Duodenal mucosa (tissue), 2 donors: ENCODE measurements around the gene PRPF19.

Experiments
- H3K27ac ChIP-seq: one replicate; pipeline ENCODE4 v1.7.0; 2013; ENCODE audit warnings: low read depth, low read length
- H3K27me3 ChIP-seq, 2 donors: one replicate each; pipeline ENCODE4 v1.7.0; 2013; ENCODE audit warnings: low read length in 2 of 2, control low read depth in 1 of 2; ENCODE audit not compliant: insufficient read depth in 2 of 2, control insufficient read depth in 1 of 2
- H3K36me3 ChIP-seq, 2 donors: one replicate each; pipeline ENCODE4 v1.7.0; 2013; ENCODE audit warnings: low read length in 2 of 2, control low read depth in 1 of 2; ENCODE audit not compliant: insufficient read depth in 2 of 2, control insufficient read depth in 1 of 2
- H3K4me1 ChIP-seq, 2 donors: one replicate each; pipeline ENCODE4 v1.7.0; 2013; ENCODE audit warnings: low read length in 2 of 2, control low read depth in 1 of 2; ENCODE audit not compliant: insufficient read depth in 2 of 2, control insufficient read depth in 1 of 2
- H3K4me3 ChIP-seq, 2 donors: one replicate each; pipeline ENCODE4 v1.7.0; 2013; ENCODE audit warnings: low read length in 2 of 2, low read depth in 1 of 2
- H3K9ac ChIP-seq, 2 donors: one replicate each; pipeline ENCODE4 v1.7.0; 2013; ENCODE audit warnings: low read length in 2 of 2, low read depth in 1 of 2
- H3K9me3 ChIP-seq, 2 donors: one replicate each; pipeline ENCODE4 v1.7.0; 2013; ENCODE audit warnings: low read length in 2 of 2, control low read depth in 1 of 2; ENCODE audit not compliant: control insufficient read depth in 1 of 2

PRPF19 gene

GRCh38 chr11:60918939-60919265 lies 12.5 kb upstream of the PRPF19 start:
- Histone ChIP-seq H3K36me3 (peaks cover 10 to 35% of the 10 kb centered on the region in 2 donors), H3K9me3 (no peaks in the 10 kb centered on the region), H3K4me3 (no peak overlapping the region), H3K9ac (no peak overlapping the region), H3K27ac (no peak overlapping the region), H3K4me1 (peaks cover 16 to 31% of the 10 kb centered on the region in 2 donors), H3K27me3 (peaks cover 0 to 2% of the 10 kb centered on the region in 2 donors)

- H3K36me3 ChIP-seq: peaks cover 10 to 35% of the 10 kb centered on the region in 2 donors
- H3K9me3 ChIP-seq: no peaks in the 10 kb centered on the region
- H3K27me3 ChIP-seq: no peaks in the 10 kb centered on the region
- peaks cover 15 to 31% of the 10 kb centered on the region in 2 donors for H3K4me1 ChIP-seq
- H3K27ac ChIP-seq: no peak overlapping the region
- no peak overlapping the region for H3K9ac ChIP-seq
- no peak overlapping the region for H3K4me3 ChIP-seq
These were observed 12.0 kb upstream of the PRPF19 start for GRCh38 chr11:60918251-60918938.

- H3K4me1 ChIP-seq: peaks cover 17 to 35% of the 10 kb centered on the region in 2 donors
- H3K36me3 ChIP-seq: peaks cover 10 to 28% of the 10 kb centered on the region in 2 donors
- no peak overlapping the region for H3K27ac ChIP-seq
- no peaks in the 10 kb centered on the region for H3K9me3 ChIP-seq
- no peak overlapping the region for H3K4me3 ChIP-seq
- no peaks in the 10 kb centered on the region for H3K27me3 ChIP-seq
- H3K9ac ChIP-seq: no peak overlapping the region
These were observed 10.9 kb upstream of the PRPF19 start for GRCh38 chr11:60917267-60917666.

- Histone ChIP-seq H3K36me3 (peaks cover 10 to 23% of the 10 kb centered on the region in 2 donors), H3K4me1 (peaks cover 17 to 35% of the 10 kb centered on the region in 2 donors), H3K27ac (no peak overlapping the region), H3K27me3 (no peaks in the 10 kb centered on the region), H3K4me3 (no peak overlapping the region), H3K9me3 (no peaks in the 10 kb centered on the region), H3K9ac (no peak overlapping the region)
These were observed 10.4 kb upstream of the PRPF19 start for GRCh38 chr11:60916669-60917206.

GRCh38 chr11:60915248-60915914 lies 9.0 kb upstream of the PRPF19 start:
- no peaks in the 10 kb centered on the region for H3K27me3 ChIP-seq
- H3K4me3 ChIP-seq: peak overlapping the region; percentile 76 to 91
- no peaks in the 10 kb centered on the region for H3K9me3 ChIP-seq
- H3K4me1 ChIP-seq: peaks cover 26 to 39% of the 10 kb centered on the region in 2 donors
- H3K9ac ChIP-seq: peak overlapping the region; percentile 72 to 96
- H3K36me3 ChIP-seq: peaks cover 1 to 9% of the 10 kb centered on the region in 2 donors
- no peak overlapping the region for H3K27ac ChIP-seq

GRCh38 chr11:60914633-60915247 lies 8.4 kb upstream of the PRPF19 start:
- Histone ChIP-seq H3K4me3 (peak overlapping the region; percentile 76 to 91), H3K27me3 (no peaks in the 10 kb centered on the region), H3K9ac (peak overlapping the region; percentile 72 to 96), H3K4me1 (peaks cover 26 to 39% of the 10 kb centered on the region in 2 donors), H3K9me3 (no peaks in the 10 kb centered on the region), H3K27ac (peak overlapping the region; percentile 73), H3K36me3 (peaks cover 0 to 3% of the 10 kb centered on the region in 2 donors)

- peak within 1 kb of the TSS; percentile 76 to 91 for H3K4me3 ChIP-seq
- no peaks in the 10 kb centered on the region for H3K36me3 ChIP-seq
- H3K4me1 ChIP-seq: peaks cover 26 to 39% of the 10 kb centered on the region in 2 donors
- peak within 1 kb of the TSS; percentile 72 to 96 for H3K9ac ChIP-seq
- no peaks in the 10 kb centered on the region for H3K9me3 ChIP-seq
- H3K27me3 ChIP-seq: no peaks in the 10 kb centered on the region
- peak within 1 kb of the TSS; percentile 73 for H3K27ac ChIP-seq
These were observed 7.6 kb upstream of the PRPF19 start, which contains the start of gene TMEM109 for GRCh38 chr11:60913793-60914632. TSS of gene TMEM109 (plus strand) at chr11:60914158. CDS start at chr11:60919694, 5,536 bp downstream.

GRCh38 chr11:60912851-60913528 lies 6.6 kb upstream of the PRPF19 start:
- peak overlapping the region; percentile 76 to 91 for H3K4me3 ChIP-seq
- no peaks in the 10 kb centered on the region for H3K9me3 ChIP-seq
- peaks cover 26 to 39% of the 10 kb centered on the region in 2 donors for H3K4me1 ChIP-seq
- H3K27ac ChIP-seq: peak overlapping the region; percentile 26
- H3K36me3 ChIP-seq: no peaks in the 10 kb centered on the region
- no peaks in the 10 kb centered on the region for H3K27me3 ChIP-seq
- H3K9ac ChIP-seq: peak overlapping the region in 1 of 2 donors; percentile 96

- peaks cover 26 to 39% of the 10 kb centered on the region in 2 donors for H3K4me1 ChIP-seq
- H3K9ac ChIP-seq: no peak overlapping the region
- H3K4me3 ChIP-seq: no peak overlapping the region
- H3K9me3 ChIP-seq: no peaks in the 10 kb centered on the region
- H3K27ac ChIP-seq: peak overlapping the region; percentile 26
- no peaks in the 10 kb centered on the region for H3K27me3 ChIP-seq
- no peaks in the 10 kb centered on the region for H3K36me3 ChIP-seq
These were observed 6.0 kb upstream of the PRPF19 start for GRCh38 chr11:60912223-60912850.
